Measurements from ENCODE around the gene SLMAP. TPM values are rescaled to one million over a fixed set of nuclear protein-coding genes. Genes with fewer than 3 reads are reported as not detected.

The SLMAP gene
- total RNA-seq, 4 donors from 2014 or later: 49.4 to 89.1 (median 61.3) TPM

GRCh38 chr3:57738391-57738790 lies 17.7 kb upstream of the SLMAP start:
- no peaks in the 10 kb centered on the region for H3K36me3 ChIP-seq
- H3K4me3 ChIP-seq: no peak overlapping the region
- WGBS: 43% methylated on average over 5 of the region's 5 CpGs
- no peaks in the 10 kb centered on the region for H3K9me3 ChIP-seq
- H3K27ac ChIP-seq: no peak overlapping the region
- DNase-seq (ENCODE audit: low spot score in 2 of 2): no peak
- no peaks in the 10 kb centered on the region for H3K4me1 ChIP-seq
- H3K27me3 ChIP-seq: no peaks in the 10 kb centered on the region
- TF ChIP-seq POLR2AphosphoS5 (IDR thresholded peaks at IDR 0.05): no peak
- no peak for TF ChIP-seq CTCF (IDR thresholded peaks at IDR 0.05)

GRCh38 chr3:57740027-57740426 lies 16.1 kb upstream of the SLMAP start:
- DNase-seq (ENCODE audit: low spot score in 2 of 2): no peak
- 97% methylated on average over 5 of the region's 5 CpGs for WGBS
- no peak overlapping the region for H3K27ac ChIP-seq
- H3K9me3 ChIP-seq: no peaks in the 10 kb centered on the region
- H3K27me3 ChIP-seq: no peaks in the 10 kb centered on the region
- TF ChIP-seq CTCF (IDR thresholded peaks at IDR 0.05) (no peak), POLR2AphosphoS5 (IDR thresholded peaks at IDR 0.05) (no peak), EP300 (IDR thresholded peaks at IDR 0.05) (no peak), POLR2A (IDR thresholded peaks at IDR 0.05) (no peak)
- no peak overlapping the region for H3K4me3 ChIP-seq
- no peaks in the 10 kb centered on the region for H3K36me3 ChIP-seq
- H3K4me1 ChIP-seq: no peaks in the 10 kb centered on the region

GRCh38 chr3:57743496-57743895 lies 12.6 kb upstream of the SLMAP start:
- no peak overlapping the region for H3K4me3 ChIP-seq
- no peaks in the 10 kb centered on the region for H3K36me3 ChIP-seq
- no peaks in the 10 kb centered on the region for H3K9me3 ChIP-seq
- no peak for TF ChIP-seq POLR2AphosphoS5 (IDR thresholded peaks at IDR 0.05)
- no peak for TF ChIP-seq CTCF (IDR thresholded peaks at IDR 0.05)
- TF ChIP-seq POLR2A (IDR thresholded peaks at IDR 0.05): no peak
- no peak for TF ChIP-seq EP300 (IDR thresholded peaks at IDR 0.05)
- WGBS: 79% methylated on average over 1 of the region's 1 CpG
- no peak for DNase-seq (ENCODE audit: low spot score in 2 of 2)
- no peaks in the 10 kb centered on the region for H3K27me3 ChIP-seq
- H3K4me1 ChIP-seq: no peaks in the 10 kb centered on the region
- H3K27ac ChIP-seq: no peak overlapping the region

- Histone ChIP-seq H3K4me1 (no peaks in the 10 kb centered on the region), H3K36me3 (no peaks in the 10 kb centered on the region), H3K27me3 (no peaks in the 10 kb centered on the region), H3K27ac (no peak overlapping the region), H3K4me3 (no peak overlapping the region), H3K9me3 (no peaks in the 10 kb centered on the region)
- TF ChIP-seq CTCF (IDR thresholded peaks at IDR 0.05): no peak
- no peak for TF ChIP-seq EP300 (IDR thresholded peaks at IDR 0.05)
- TF ChIP-seq POLR2A (IDR thresholded peaks at IDR 0.05): no peak
- TF ChIP-seq POLR2AphosphoS5 (IDR thresholded peaks at IDR 0.05): no peak
- WGBS: 88% methylated on average over 3 of the region's 3 CpGs
- DNase-seq (ENCODE audit: low spot score in 2 of 2): no peak
Measured at GRCh38 chr3:57745101-57745500, 11.0 kb upstream of the SLMAP start.

- no peaks in the 10 kb centered on the region for H3K9me3 ChIP-seq
- H3K27me3 ChIP-seq: no peaks in the 10 kb centered on the region
- no peaks in the 10 kb centered on the region for H3K36me3 ChIP-seq
- H3K4me1 ChIP-seq: peaks cover under 1% of the 10 kb centered on the region
- DNase-seq (ENCODE audit: low spot score in 2 of 2): no peak
- WGBS: 56% methylated on average over 2 of the region's 17 CpGs
- H3K27ac ChIP-seq: no peak overlapping the region
- TF ChIP-seq CTCF (IDR thresholded peaks at IDR 0.05) (no peak), EP300 (IDR thresholded peaks at IDR 0.05) (no peak), POLR2A (IDR thresholded peaks at IDR 0.05) (no peak), POLR2AphosphoS5 (IDR thresholded peaks at IDR 0.05) (no peak)
- H3K4me3 ChIP-seq: no peak overlapping the region
Measured at GRCh38 chr3:57746156-57747010, 9.7 kb upstream of the SLMAP start.

Measured in suprapubic skin (tissue), 4 donors.